CD14-positive monocyte (primary cell): Measurements from ENCODE around the gene LHPP. TPM values are rescaled to one million over a fixed set of nuclear protein-coding genes. Genes with fewer than 3 reads are reported as not detected.
"Not testable (repeated sequence)": the region's sequence is repeated elsewhere in the genome, so short reads cannot be mapped to it uniquely, and the experiment has no call there.

Source experiments
- DNase-seq, 3 donors: peaks; one replicate each; pipeline ENCODE4 v3.0.0-alpha.2; 2011 to 2022
- H2AFZ ChIP-seq: 2 replicates; pipeline ENCODE4 v1.6.0; 2012; ENCODE audit warnings: mild to moderate bottlenecking, low read depth, low read length, inconsistent platforms; ENCODE audit not compliant: insufficient read depth, poor library complexity, severe bottlenecking
- H3K27ac ChIP-seq, 2 donors: 1 replicate in 1 of 2; 2 replicates in 1 of 2; pipeline ENCODE4 v1.5.1; 2012 to 2013; ENCODE audit warnings: low read length in 2 of 2, control low read depth in 1 of 2, inconsistent platforms in 1 of 2, low read depth in 1 of 2, mild to moderate bottlenecking in 1 of 2
- H3K27me3 ChIP-seq, 2 donors: one replicate each; pipeline versions ENCODE4 v1.6.0 to v1.6.1; 2011 to 2013; ENCODE audit warnings: low read length in 2 of 2; ENCODE audit not compliant: control insufficient read depth in 2 of 2, insufficient read depth in 2 of 2
- H3K36me3 ChIP-seq, 2 donors: replicated peaks in 1 of 2; 1 replicate in 1 of 2; 2 replicates in 1 of 2; pipeline versions ENCODE4 v1.5.1 to v1.6.1; 2012 to 2013; ENCODE audit warnings: low read length in 2 of 2, control low read depth in 1 of 2, inconsistent platforms in 1 of 2, mild to moderate bottlenecking in 1 of 2; ENCODE audit not compliant: insufficient read depth in 2 of 2, control insufficient read depth in 1 of 2
- H3K4me1 ChIP-seq, 2 donors: 1 replicate in 1 of 2; 2 replicates in 1 of 2; pipeline versions ENCODE4 v1.5.1 to v1.6.1; 2012 to 2013; ENCODE audit warnings: low read length in 2 of 2, control low read depth in 1 of 2, inconsistent platforms in 1 of 2, mild to moderate bottlenecking in 1 of 2, moderate library complexity in 1 of 2; ENCODE audit not compliant: insufficient read depth in 2 of 2, control insufficient read depth in 1 of 2
- H3K4me2 ChIP-seq: replicated peaks from 2 replicates; pipeline ENCODE3; 2012; ENCODE audit warnings: low read length, moderate library complexity, mild to moderate bottlenecking; ENCODE audit not compliant: poor library complexity, severe bottlenecking; ENCODE audit errors: extremely low read depth
- H3K4me3 ChIP-seq, 3 experiments: fragments of 200-600 bp in 1 of 3; sonication (generic) in 1 of 3; replicated peaks in 1 of 3; 1 replicate in 2 of 3; 2 replicates in 1 of 3; pipeline ENCODE4 v1.5.1; 2011 to 2013; ENCODE audit warnings: low read length in 3 of 3, mild to moderate bottlenecking in 3 of 3, control low read depth in 2 of 3, low read depth in 2 of 3, inconsistent platforms in 1 of 3, moderate library complexity in 1 of 3
- H3K79me2 ChIP-seq: 2 replicates; pipeline ENCODE4 v1.6.0; 2012; ENCODE audit warnings: mild to moderate bottlenecking, control low read depth, inconsistent platforms, low read length, moderate library complexity; ENCODE audit not compliant: insufficient read depth
- H3K9ac ChIP-seq: 2 replicates; pipeline ENCODE4 v1.6.0; 2017; ENCODE audit warnings: low read length, mild to moderate bottlenecking; ENCODE audit not compliant: insufficient read depth, poor library complexity, severe bottlenecking
- H3K9me3 ChIP-seq, 2 donors: replicated peaks in 1 of 2; 1 replicate in 1 of 2; 2 replicates in 1 of 2; pipeline versions ENCODE4 v1.5.1 to v1.6.1; 2012 to 2013; ENCODE audit warnings: low read length in 2 of 2, control low read depth in 1 of 2; ENCODE audit not compliant: control insufficient read depth in 1 of 2, insufficient read depth in 1 of 2
- H4K20me1 ChIP-seq: 2 replicates; pipeline ENCODE4 v1.6.0; 2012; ENCODE audit warnings: mild to moderate bottlenecking, low read length, control low read depth, moderate library complexity; ENCODE audit not compliant: insufficient read depth
- H3K27ac Mint-ChIP-seq, 7 donors: one replicate each; pipeline ENCODE4 v1.8.0; 2020; ENCODE audit warnings: mild to moderate bottlenecking in 7 of 7, mixed read lengths in 7 of 7, moderate library complexity in 6 of 7, inconsistent platforms in 2 of 7
- H3K27me3 Mint-ChIP-seq, 3 donors: one replicate each; pipeline ENCODE4 v1.8.0; 2021 to 2022; ENCODE audit warnings: low read depth in 3 of 3, mild to moderate bottlenecking in 3 of 3, mixed read lengths in 3 of 3, moderate library complexity in 3 of 3, inconsistent platforms in 1 of 3
- H3K36me3 Mint-ChIP-seq, 2 donors: one replicate each; pipeline ENCODE4 v1.8.0; 2020; ENCODE audit warnings: mixed read lengths in 2 of 2, inconsistent platforms in 1 of 2, mild to moderate bottlenecking in 1 of 2
- H3K4me1 Mint-ChIP-seq: one replicate; pipeline ENCODE4 v1.8.0; 2020; ENCODE audit warnings: mild to moderate bottlenecking, mixed read lengths
- H3K4me3 Mint-ChIP-seq, 2 donors: one replicate each; pipeline ENCODE4 v1.8.0; 2020; ENCODE audit warnings: mild to moderate bottlenecking in 2 of 2, mixed read lengths in 2 of 2, moderate library complexity in 1 of 2
- H3K9me3 Mint-ChIP-seq, 7 donors: one replicate each; pipeline ENCODE4 v1.8.0; 2020 to 2022; ENCODE audit warnings: mixed read lengths in 7 of 7, mild to moderate bottlenecking in 6 of 7, moderate library complexity in 6 of 7, inconsistent platforms in 2 of 7
- WGBS: methylation state at CpG from one replicate; pipeline ENCODE4 v1.1.5; 2013; ENCODE audit warnings: missing lambda C conversion rate; ENCODE audit not compliant: insufficient coverage; 5-methylcytosine and 5-hydroxymethylcytosine counted together
- intact Hi-C, 2 donors: fragments of 100-400 bp; cut with micrococcal nuclease; formaldehyde crosslinking; loops; one replicate each; pipeline versions ENCODE4 v1.15.0 to v1.15.1; 2023
- polyA plus RNA-seq, 3 donors: library from polyadenylated mRNA; depleted of rRNA in 1 of 3; unstranded in 2 of 3; stranded (reverse) in 1 of 3; fragments of 300-500 nt in 2 of 3; fragments of >200 nt in 1 of 3; fragmentation: Illumina TruSeq in 2 of 3; gene quantifications; 1 replicate in 2 of 3; 2 replicates in 1 of 3; pipeline ENCODE4 v1.2.3, GENCODE V29; 2012 to 2021
- TF ChIP-seq, protein P1 (sequence below): fragments of 200-600 bp; IDR thresholded peaks from one replicate; pipeline ENCODE4 v1.8.0; 2022; ENCODE audit warnings: antibody characterized with exemption, mild to moderate bottlenecking

LHPP gene
- polyA plus RNA-seq, 3 donors = 15.2 to 20.6 (median 19.5) TPM

DNA sequence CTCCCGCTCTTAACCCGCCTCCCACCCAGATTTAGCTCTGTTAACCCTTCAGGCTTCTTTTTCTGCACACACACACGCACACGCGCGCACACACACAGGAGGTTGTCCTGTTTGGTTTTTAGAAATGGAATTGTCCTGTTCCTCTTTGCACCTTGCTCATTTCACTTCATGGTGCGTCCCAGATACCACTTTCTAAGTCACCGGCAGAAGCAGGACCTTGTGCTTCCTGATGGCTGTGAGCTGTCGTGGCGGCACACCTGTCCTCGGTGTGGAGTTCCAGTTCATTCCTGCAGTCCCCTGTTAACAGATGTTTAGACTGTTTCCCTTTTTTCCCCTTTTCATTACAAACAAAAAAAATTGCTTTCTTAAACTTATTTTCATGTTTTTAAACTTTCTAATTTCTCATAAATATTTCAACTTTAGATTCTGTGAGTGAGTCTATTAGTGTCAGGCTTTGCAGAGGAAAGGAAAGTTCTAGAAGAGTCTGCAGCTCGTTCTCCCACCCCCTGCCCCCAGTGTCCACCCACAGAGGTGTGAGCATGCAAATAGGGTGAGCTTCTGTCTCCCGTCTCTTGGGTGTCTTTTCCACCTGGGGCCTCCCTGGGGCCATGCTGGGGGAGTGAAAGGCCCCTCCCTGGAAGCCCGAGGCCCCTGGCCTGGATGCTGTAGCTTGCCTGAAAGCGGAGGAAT is 85.5 kb downstream of the LHPP start:
- H3K9me3 Mint-ChIP-seq = no peaks in the 10 kb centered on the region
- Histone ChIP-seq H3K9ac (no peak overlapping the region), H3K4me3 (no peak overlapping the region), H3K27ac (no peak overlapping the region), H4K20me1 (no peaks in the 10 kb centered on the region), H2AFZ (no peak overlapping the region), H3K27me3 (no peaks in the 10 kb centered on the region), H3K36me3 (no peaks in the 10 kb centered on the region), H3K4me1 (peaks cover 0 to 3% of the 10 kb centered on the region in 2 donors), H3K4me2 (no peak overlapping the region), H3K79me2 (no peaks in the 10 kb centered on the region), H3K9me3 (no peaks in the 10 kb centered on the region)
- intact Hi-C loops = loop anchor here in 1 of 2 donors (10.0 kb wide), 1 partner anchor 68 kb away; no protein-coding TSS in a partner anchor
- DNase-seq = no peak
- peaks cover 1 to 4% (median 2%) of the 10 kb centered on the region in 3 donors for H3K27me3 Mint-ChIP-seq
- peak overlapping the region in 3 of 7 donors; percentile 16 to 19 (median 18) for H3K27ac Mint-ChIP-seq
- peaks cover 17% of the 10 kb centered on the region for H3K4me1 Mint-ChIP-seq
- TF ChIP-seq, protein P1, sequence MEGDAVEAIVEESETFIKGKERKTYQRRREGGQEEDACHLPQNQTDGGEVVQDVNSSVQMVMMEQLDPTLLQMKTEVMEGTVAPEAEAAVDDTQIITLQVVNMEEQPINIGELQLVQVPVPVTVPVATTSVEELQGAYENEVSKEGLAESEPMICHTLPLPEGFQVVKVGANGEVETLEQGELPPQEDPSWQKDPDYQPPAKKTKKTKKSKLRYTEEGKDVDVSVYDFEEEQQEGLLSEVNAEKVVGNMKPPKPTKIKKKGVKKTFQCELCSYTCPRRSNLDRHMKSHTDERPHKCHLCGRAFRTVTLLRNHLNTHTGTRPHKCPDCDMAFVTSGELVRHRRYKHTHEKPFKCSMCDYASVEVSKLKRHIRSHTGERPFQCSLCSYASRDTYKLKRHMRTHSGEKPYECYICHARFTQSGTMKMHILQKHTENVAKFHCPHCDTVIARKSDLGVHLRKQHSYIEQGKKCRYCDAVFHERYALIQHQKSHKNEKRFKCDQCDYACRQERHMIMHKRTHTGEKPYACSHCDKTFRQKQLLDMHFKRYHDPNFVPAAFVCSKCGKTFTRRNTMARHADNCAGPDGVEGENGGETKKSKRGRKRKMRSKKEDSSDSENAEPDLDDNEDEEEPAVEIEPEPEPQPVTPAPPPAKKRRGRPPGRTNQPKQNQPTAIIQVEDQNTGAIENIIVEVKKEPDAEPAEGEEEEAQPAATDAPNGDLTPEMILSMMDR = no peak
- 39% methylated on average over 7 of the region's 15 CpGs for WGBS
- H3K36me3 Mint-ChIP-seq = no peaks in the 10 kb centered on the region
- no peak overlapping the region for H3K4me3 Mint-ChIP-seq

DNA sequence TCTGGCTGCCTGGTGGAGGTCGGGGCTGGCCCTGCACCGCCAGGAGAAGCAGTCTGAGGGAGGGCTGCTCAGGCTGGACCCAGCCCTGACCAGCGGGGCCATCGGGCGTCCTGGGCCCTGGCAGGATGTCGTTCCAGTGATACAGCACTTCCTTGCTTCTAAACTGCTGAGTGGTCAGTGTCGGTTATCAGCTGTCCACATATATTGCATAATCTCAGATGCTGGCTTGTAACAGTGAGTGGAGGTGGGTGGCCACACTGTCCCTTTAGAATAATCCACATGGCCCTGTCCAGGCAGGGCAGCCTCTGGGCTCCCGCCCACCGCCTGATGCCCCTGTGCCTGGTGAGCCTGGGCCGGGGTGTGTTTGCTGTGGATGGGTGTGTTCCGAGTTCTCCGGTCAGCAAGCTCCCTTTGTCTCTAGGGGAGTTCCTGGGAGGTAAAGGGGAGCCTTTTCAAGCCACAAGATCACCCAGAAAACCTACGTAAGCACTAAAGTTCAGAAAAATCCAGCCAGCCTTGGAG is 86.1 kb downstream of the LHPP start:
- peaks cover 0 to 3% of the 10 kb centered on the region in 2 donors for H3K4me1 ChIP-seq
- 69% methylated on average over 6 of the region's 13 CpGs for WGBS

DNA sequence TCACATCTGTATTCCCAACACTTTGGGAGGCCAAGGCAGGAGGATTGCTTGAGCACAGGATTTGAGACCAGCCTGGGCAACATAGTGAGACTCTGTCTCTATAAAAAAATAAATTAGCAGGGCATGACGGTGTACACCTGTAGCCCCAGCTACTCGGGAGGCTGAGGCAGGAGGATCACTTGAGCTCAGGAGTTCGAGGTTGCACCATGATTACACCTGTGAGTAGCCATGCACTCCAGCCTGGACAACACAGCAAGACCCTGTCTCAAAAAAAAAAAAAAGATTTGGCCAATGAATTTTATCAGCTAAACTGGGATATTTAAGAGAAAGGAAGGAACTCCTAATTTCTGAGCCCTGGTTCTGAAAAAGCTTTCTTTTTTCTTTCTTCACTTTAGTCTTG is 87.5 kb downstream of the LHPP start:
- peaks cover 17% of the 10 kb centered on the region for H3K4me1 Mint-ChIP-seq
- not testable (repeated sequence) for H3K9me3 Mint-ChIP-seq, H3K4me3 Mint-ChIP-seq, H3K27ac Mint-ChIP-seq, H3K27ac ChIP-seq, H3K4me3 ChIP-seq, H2AFZ ChIP-seq, H3K4me1 ChIP-seq, H3K36me3 ChIP-seq, H3K36me3 Mint-ChIP-seq, H4K20me1 ChIP-seq, H3K4me2 ChIP-seq, H3K9me3 ChIP-seq, H3K9ac ChIP-seq, DNase-seq, H3K27me3 ChIP-seq, H3K79me2 ChIP-seq, H3K27me3 Mint-ChIP-seq
- intact Hi-C loops = loop anchor here in 1 of 2 donors (10.0 kb wide), 1 partner anchor 66 kb away; no protein-coding TSS in a partner anchor
- WGBS = 100% methylated on average over 2 of the region's 3 CpGs

More for the DNA sequence above, 86.1 kb downstream of the LHPP start:
- no peak overlapping the region for H3K4me3 Mint-ChIP-seq
- H3K27me3 Mint-ChIP-seq = peaks cover 1 to 4% (median 2%) of the 10 kb centered on the region in 3 donors
- no peaks in the 10 kb centered on the region for H3K36me3 Mint-ChIP-seq
- no peaks in the 10 kb centered on the region for H3K36me3 ChIP-seq
- DNase-seq = no peak
- no peaks in the 10 kb centered on the region for H3K9me3 Mint-ChIP-seq
- H3K27ac Mint-ChIP-seq = no peak overlapping the region
- H3K27ac ChIP-seq = no peak overlapping the region
- intact Hi-C loops = loop anchor here in 1 of 2 donors (10.0 kb wide), 1 partner anchor 67 kb away; no protein-coding TSS in a partner anchor
- H3K9me3 ChIP-seq = no peaks in the 10 kb centered on the region
- peaks cover 17% of the 10 kb centered on the region for H3K4me1 Mint-ChIP-seq
- H3K4me2 ChIP-seq = no peak overlapping the region
- H4K20me1 ChIP-seq = no peaks in the 10 kb centered on the region
- TF ChIP-seq, protein P1 = no peak
- H2AFZ ChIP-seq = no peak overlapping the region
- no peaks in the 10 kb centered on the region for H3K79me2 ChIP-seq
- H3K27me3 ChIP-seq = no peaks in the 10 kb centered on the region
- H3K9ac ChIP-seq = no peak overlapping the region
- no peak overlapping the region for H3K4me3 ChIP-seq
